GM10248 (cell line): ENCODE results near the gene RFXAP.

Experiments
- CTCF ChIA-PET: fragments of 300-600 bp; sonication (Branson Sonifier 250); formaldehyde crosslinking; extraction: SDS; loops from one replicate; lab custom pipeline; 2021; ENCODE audit warnings: antibody characterized with exemption; lab: Yijun Ruan, JAX
- POLR2A ChIA-PET: fragments of 350-650 bp; sonication (Branson Sonifier 250); formaldehyde crosslinking; extraction: SDS; loops from one replicate; lab custom pipeline; 2020; ENCODE audit warnings: antibody characterized with exemption; lab: Yijun Ruan, JAX
- DNase-seq: peaks from one replicate; pipeline ENCODE4 v3.0.0; 2012; ENCODE audit errors: extremely low spot score
- CTCF ChIP-seq: IDR thresholded peaks from 2 replicates; pipeline ENCODE4 v1.5.1; 2012; ENCODE audit warnings: mild to moderate bottlenecking, low read depth; ENCODE audit errors: extremely low read depth, missing control alignments, control extremely low read depth

Gene RFXAP

GRCh38 chr13:36865265-36865664 is 46.2 kb downstream of the RFXAP start:
- DNase-seq = no peak
- POLR2A ChIA-PET = no interaction called here
- CTCF ChIA-PET = interaction anchor here (1.1 to 1.7 kb wide), 3 partner anchors 8 to 26 kb away, joined by 3 read pairs; no protein-coding TSS in a partner anchor
- no peak for TF ChIP-seq CTCF

- DNase-seq = no peak
- POLR2A ChIA-PET = no interaction called here
- CTCF ChIA-PET = interaction anchor here (1.0 to 2.1 kb wide), 5 partner anchors 8 to 134 kb away, joined by 3 to 7 read pairs (median 5); partner anchors contain the start of gene ALG5
- TF ChIP-seq CTCF = no peak
These were observed 47.2 kb downstream of the RFXAP start for GRCh38 chr13:36866232-36866631.

- ChIA-PET CTCF (interaction anchor here (1.2 to 2.0 kb wide), 2 partner anchors 12 to 13 kb away, joined by 3 to 7 read pairs; no protein-coding TSS in a partner anchor), POLR2A (no interaction called here)
- no peak for TF ChIP-seq CTCF
- no peak for DNase-seq
These were observed 51.1 kb downstream of the RFXAP start for GRCh38 chr13:36870050-36870692.

GRCh38 chr13:36872621-36873020 is 53.6 kb downstream of the RFXAP start:
- no peak for DNase-seq
- CTCF ChIA-PET = interaction anchor here (1.3 to 1.7 kb wide), 3 partner anchors 8 to 21 kb away, joined by 3 read pairs; no protein-coding TSS in a partner anchor
- POLR2A ChIA-PET = no interaction called here
- TF ChIP-seq CTCF = no peak

GRCh38 chr13:36875431-36875830 is 56.4 kb downstream of the RFXAP start:
- ChIA-PET CTCF (interaction anchor here (1.7 kb wide), 1 partner anchor 17 kb away, joined by 6 read pairs; no protein-coding TSS in a partner anchor), POLR2A (no interaction called here)
- DNase-seq = no peak
- no peak for TF ChIP-seq CTCF

GRCh38 chr13:36875961-36876360 is 56.9 kb downstream of the RFXAP start:
- POLR2A ChIA-PET = no interaction called here
- TF ChIP-seq CTCF = no peak
- CTCF ChIA-PET = interaction anchor here (1.7 kb wide), 1 partner anchor 18 kb away, joined by 6 read pairs; no protein-coding TSS in a partner anchor
- DNase-seq = no peak
